GM12891 (cell line): ENCODE data around the gene XCR1.

Source experiments
- PAX5 ChIP-seq: IDR thresholded peaks from 2 replicates; pipeline ENCODE4 v1.6.1; 2011; ENCODE audit warnings: low read length, moderate library complexity, mild to moderate bottlenecking; ENCODE audit not compliant: insufficient read depth, severe bottlenecking
- POLR2A ChIP-seq: IDR thresholded peaks from 2 replicates; pipeline ENCODE4 v1.6.1; 2011; ENCODE audit warnings: low read depth, low read length, control low read depth
- POLR2AphosphoS5 ChIP-seq: IDR thresholded peaks from 2 replicates; pipeline ENCODE4 v1.6.1; 2011; ENCODE audit warnings: low read depth, low read length, control low read depth
- POU2F2 ChIP-seq: IDR thresholded peaks from 2 replicates; pipeline ENCODE4 v1.6.1; 2011; ENCODE audit warnings: low read depth, mild to moderate bottlenecking, control low read depth, low read length, moderate library complexity
- SPI1 ChIP-seq: IDR thresholded peaks from 2 replicates; pipeline ENCODE4 v1.6.1; 2011; ENCODE audit warnings: low read depth, low read length, control low read depth
- TAF1 ChIP-seq: IDR thresholded peaks from 2 replicates; pipeline ENCODE4 v1.6.1; 2011; ENCODE audit warnings: low read depth, low read length, control low read depth

DNA sequence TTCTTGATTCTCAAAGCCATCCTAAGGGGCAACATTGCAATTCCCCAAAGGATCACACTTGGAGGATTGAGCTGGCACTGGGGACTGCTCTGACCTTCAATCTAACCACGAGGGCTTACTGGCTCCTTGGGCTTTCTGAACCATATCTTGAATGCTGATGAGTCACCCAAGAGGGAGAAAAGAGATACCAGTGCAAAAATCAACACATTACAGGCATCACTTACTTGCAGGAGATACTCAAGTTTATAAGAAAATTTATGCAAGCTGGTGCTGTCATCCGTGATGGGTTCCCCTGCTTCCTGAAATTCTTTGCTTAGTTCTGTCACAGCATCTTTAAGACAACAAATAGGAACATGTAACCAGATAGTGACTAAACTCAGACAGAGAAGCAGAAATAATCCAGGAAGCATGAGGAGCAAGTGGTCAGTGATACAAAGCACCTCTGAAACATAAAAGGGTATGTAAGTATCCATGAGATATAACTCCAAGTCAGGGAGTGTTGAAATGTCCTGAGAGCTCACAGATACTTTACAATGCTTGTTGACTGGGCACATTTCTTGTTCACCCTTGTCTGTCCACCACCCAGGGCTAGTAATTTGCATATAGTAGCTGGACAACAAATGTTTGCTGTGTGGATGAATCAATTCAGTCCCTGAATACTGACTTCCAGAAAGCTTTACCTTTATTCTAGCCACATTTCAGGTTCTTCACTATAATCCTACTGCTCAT lies 45.8 kb downstream of the XCR1 start:
- no peak for TF ChIP-seq POLR2AphosphoS5
- no peak for TF ChIP-seq POLR2A
- no peak for TF ChIP-seq SPI1
- TF ChIP-seq TAF1, result no peak
- no peak for TF ChIP-seq POU2F2
- no peak for TF ChIP-seq PAX5
